GM10847 (cell line): Measurements from ENCODE around the gene ABCF1.

Experiments used
- POLR2A ChIP-seq: IDR thresholded peaks from 2 replicates; pipeline ENCODE4 v1.6.1; 2011; ENCODE audit not compliant: insufficient read length; ENCODE audit errors: extremely low read depth

Gene ABCF1

GRCh38 chr6:30589754-30590358 lies 18.6 kb downstream of the ABCF1 start:
- no peak for TF ChIP-seq POLR2A

- no peak for TF ChIP-seq POLR2A
Observed at GRCh38 chr6:30590509-30590908, 19.3 kb downstream of the ABCF1 start.

GRCh38 chr6:30591008-30591407 lies 19.8 kb downstream of the ABCF1 start:
- TF ChIP-seq POLR2A: no peak

- no peak for TF ChIP-seq POLR2A
Observed at GRCh38 chr6:30592287-30592686, 21.0 kb downstream of the ABCF1 start.

- TF ChIP-seq POLR2A: no peak
Observed at GRCh38 chr6:30598912-30599624, 27.8 kb downstream of the ABCF1 start.

- TF ChIP-seq POLR2A: no peak
Observed at GRCh38 chr6:30599625-30600324, 28.5 kb downstream of the ABCF1 start.

GRCh38 chr6:30600451-30600961 lies 29.3 kb downstream of the ABCF1 start:
- no peak for TF ChIP-seq POLR2A

- no peak for TF ChIP-seq POLR2A
Observed at GRCh38 chr6:30601436-30601814, 30.2 kb downstream of the ABCF1 start.

GRCh38 chr6:30601815-30602641 lies 30.8 kb downstream of the ABCF1 start:
- no peak for TF ChIP-seq POLR2A

GRCh38 chr6:30603961-30604360 lies 32.7 kb downstream of the ABCF1 start:
- TF ChIP-seq POLR2A: no peak

GRCh38 chr6:30610065-30610464 lies 38.8 kb downstream of the ABCF1 start:
- no peak for TF ChIP-seq POLR2A

- no peak for TF ChIP-seq POLR2A
Observed at GRCh38 chr6:30611150-30611855, 40.1 kb downstream of the ABCF1 start.

GRCh38 chr6:30611856-30612194 lies 40.6 kb downstream of the ABCF1 start:
- no peak for TF ChIP-seq POLR2A

- TF ChIP-seq POLR2A: no peak
Observed at GRCh38 chr6:30612213-30612612, 41.0 kb downstream of the ABCF1 start.

GRCh38 chr6:30612687-30613248 lies 41.5 kb downstream of the ABCF1 start:
- no peak for TF ChIP-seq POLR2A
